ENCODE results near the gene KMT2B. TPM values are rescaled to one million over a fixed set of nuclear protein-coding genes. Genes with fewer than 3 reads are reported as not detected.

KMT2B gene
- total RNA-seq, 4 donors from 2014 or later = 5.0 to 60.8 (median 16.8) TPM

DNA sequence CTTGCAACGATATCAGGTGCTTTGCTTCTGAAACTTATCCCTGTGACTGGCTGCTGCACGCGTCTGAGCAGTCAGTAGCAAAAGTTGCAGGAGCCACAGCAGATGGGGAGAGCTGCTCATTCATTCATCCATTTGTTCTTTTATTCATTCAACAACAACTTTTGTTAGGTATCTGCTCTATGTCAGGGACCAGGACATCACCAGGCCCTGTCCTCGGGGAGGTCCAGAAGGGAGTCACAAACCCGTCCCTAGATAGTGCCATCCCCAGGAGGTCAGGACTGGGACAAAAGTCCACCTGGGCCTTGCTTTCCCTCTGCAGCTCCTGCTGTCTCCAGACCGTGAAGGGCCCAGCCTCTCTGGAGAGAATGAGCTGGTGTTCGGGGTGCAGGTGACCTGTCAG is 60.2 kb downstream of the KMT2B start:
- Histone ChIP-seq H3K27ac (no peak overlapping the region), H3K9me3 (no peaks in the 10 kb centered on the region), H3K4me3 (no peak overlapping the region), H3K4me1 (peaks cover 0 to 6% of the 10 kb centered on the region in 2 donors), H3K36me3 (no peaks in the 10 kb centered on the region), H3K27me3 (no peaks in the 10 kb centered on the region)
- no peak for TF ChIP-seq POLR2A (IDR thresholded peaks at IDR 0.05)
- TF ChIP-seq, protein P1, sequence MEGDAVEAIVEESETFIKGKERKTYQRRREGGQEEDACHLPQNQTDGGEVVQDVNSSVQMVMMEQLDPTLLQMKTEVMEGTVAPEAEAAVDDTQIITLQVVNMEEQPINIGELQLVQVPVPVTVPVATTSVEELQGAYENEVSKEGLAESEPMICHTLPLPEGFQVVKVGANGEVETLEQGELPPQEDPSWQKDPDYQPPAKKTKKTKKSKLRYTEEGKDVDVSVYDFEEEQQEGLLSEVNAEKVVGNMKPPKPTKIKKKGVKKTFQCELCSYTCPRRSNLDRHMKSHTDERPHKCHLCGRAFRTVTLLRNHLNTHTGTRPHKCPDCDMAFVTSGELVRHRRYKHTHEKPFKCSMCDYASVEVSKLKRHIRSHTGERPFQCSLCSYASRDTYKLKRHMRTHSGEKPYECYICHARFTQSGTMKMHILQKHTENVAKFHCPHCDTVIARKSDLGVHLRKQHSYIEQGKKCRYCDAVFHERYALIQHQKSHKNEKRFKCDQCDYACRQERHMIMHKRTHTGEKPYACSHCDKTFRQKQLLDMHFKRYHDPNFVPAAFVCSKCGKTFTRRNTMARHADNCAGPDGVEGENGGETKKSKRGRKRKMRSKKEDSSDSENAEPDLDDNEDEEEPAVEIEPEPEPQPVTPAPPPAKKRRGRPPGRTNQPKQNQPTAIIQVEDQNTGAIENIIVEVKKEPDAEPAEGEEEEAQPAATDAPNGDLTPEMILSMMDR (IDR thresholded peaks at IDR 0.05) = no peak
- DNase-seq = no peak
- intact Hi-C loops (cut with DNase I; ENCODE audit: low total_unique reads) = no loop called here

DNA sequence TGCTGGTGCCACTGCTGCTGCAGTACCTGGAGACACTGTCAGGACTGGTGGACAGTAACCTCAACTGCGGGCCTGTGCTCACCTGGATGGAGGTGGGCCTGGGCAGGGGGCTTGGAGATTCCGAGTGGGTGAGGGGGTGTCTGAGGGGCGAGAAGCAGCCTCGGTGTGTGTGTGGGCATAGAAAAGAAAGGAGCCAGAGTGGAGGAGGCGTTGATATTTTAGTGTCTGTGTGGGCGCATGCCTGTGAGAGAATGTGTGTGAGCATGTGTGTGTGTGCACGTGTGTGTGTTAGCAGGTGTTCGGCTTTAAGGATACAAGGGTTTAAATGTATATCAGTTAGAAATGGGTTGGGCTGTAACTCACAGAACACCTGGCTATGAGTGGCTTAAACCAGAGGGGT is 61.2 kb downstream of the KMT2B start:
- no peak for DNase-seq
- no peak overlapping the region for H3K4me3 ChIP-seq
- H3K27me3 ChIP-seq = no peaks in the 10 kb centered on the region
- H3K9me3 ChIP-seq = no peaks in the 10 kb centered on the region
- no peak overlapping the region for H3K27ac ChIP-seq
- no peaks in the 10 kb centered on the region for H3K36me3 ChIP-seq
- intact Hi-C loops (cut with DNase I; ENCODE audit: low total_unique reads) = no loop called here
- H3K4me1 ChIP-seq = peaks cover 0 to 6% of the 10 kb centered on the region in 2 donors
- no peak for TF ChIP-seq POLR2A (IDR thresholded peaks at IDR 0.05)
- TF ChIP-seq, protein P1 (IDR thresholded peaks at IDR 0.05) = no peak

DNA sequence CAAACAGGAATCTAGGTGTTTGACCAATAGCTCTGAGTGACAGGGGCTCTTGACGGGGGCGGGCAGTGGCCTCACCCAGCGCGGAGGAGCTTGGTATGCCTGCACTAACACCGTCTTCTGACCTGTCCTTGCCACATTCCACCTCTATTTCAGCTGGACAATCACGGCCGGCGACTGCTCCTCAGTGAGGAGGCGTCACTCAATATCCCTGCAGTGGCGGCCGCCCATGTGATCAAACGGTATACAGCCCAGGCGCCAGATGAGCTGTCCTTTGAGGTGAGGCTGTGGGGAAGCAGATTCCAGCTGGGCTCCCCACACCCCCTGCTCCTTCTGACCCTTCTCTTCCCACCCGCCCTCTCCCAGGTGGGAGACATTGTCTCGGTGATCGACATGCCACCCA is 62.3 kb downstream of the KMT2B start:
- H3K27me3 ChIP-seq = no peaks in the 10 kb centered on the region
- no peak for DNase-seq
- H3K36me3 ChIP-seq = no peaks in the 10 kb centered on the region
- H3K27ac ChIP-seq = no peak overlapping the region
- TF ChIP-seq, protein P1 (IDR thresholded peaks at IDR 0.05) = no peak
- TF ChIP-seq POLR2A (IDR thresholded peaks at IDR 0.05) = no peak
- no peaks in the 10 kb centered on the region for H3K4me1 ChIP-seq
- intact Hi-C loops (cut with DNase I; ENCODE audit: low total_unique reads) = loop anchor here (10.0 kb wide), 1 partner anchor 155 kb away; the partner anchor contains the start of gene LRFN3
- no peaks in the 10 kb centered on the region for H3K9me3 ChIP-seq
- H3K4me3 ChIP-seq = no peak overlapping the region

DNA sequence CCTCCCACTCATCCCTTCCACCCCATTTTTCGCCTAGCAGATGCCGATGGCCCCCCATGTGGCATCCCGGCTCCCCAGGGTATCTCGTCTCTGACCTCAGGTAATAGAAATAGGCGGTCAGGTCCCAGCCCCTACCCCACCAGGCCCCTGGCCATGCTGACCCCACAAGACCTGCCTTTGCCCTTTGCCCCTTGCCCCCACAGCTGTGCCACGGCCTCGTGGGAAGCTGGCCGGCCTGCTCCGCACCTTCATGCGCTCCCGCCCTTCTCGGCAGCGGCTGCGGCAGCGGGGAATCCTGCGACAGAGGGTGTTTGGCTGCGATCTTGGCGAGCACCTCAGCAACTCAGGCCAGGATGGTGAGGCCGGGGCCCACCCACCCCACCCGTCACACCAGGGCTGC is 62.9 kb downstream of the KMT2B start:
- Histone ChIP-seq H3K4me1 (no peaks in the 10 kb centered on the region), H3K4me3 (no peak overlapping the region), H3K27me3 (no peaks in the 10 kb centered on the region), H3K27ac (no peak overlapping the region), H3K36me3 (no peaks in the 10 kb centered on the region), H3K9me3 (no peaks in the 10 kb centered on the region)
- intact Hi-C loops (cut with DNase I; ENCODE audit: low total_unique reads) = loop anchor here (10.0 kb wide), 1 partner anchor 154 kb away; the partner anchor contains the start of gene LRFN3
- no peak for DNase-seq
- TF ChIP-seq, protein P1 (IDR thresholded peaks at IDR 0.05) = no peak
- no peak for TF ChIP-seq POLR2A (IDR thresholded peaks at IDR 0.05)

DNA sequence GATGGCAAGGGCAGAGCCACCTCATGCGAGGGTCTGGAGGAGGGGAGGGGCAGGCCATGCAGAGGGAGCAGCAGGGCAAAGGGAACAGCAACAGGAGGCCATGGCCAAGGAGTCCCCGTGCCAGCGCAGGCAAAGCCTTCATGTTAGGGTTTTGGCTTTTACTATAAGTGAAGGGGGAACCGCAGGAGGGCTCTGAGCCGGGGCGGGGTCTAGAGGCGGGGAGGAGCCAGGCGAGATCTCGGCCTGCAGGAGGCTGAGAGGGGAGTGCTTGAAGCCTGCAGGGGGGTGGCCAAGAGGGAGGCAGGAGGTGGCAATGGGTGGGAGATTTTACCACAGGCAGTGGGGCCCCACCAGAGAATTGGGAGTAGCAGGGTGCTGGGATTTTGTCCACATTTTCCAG is 63.8 kb downstream of the KMT2B start:
- Histone ChIP-seq H3K27ac (no peak overlapping the region), H3K4me1 (no peaks in the 10 kb centered on the region), H3K9me3 (no peaks in the 10 kb centered on the region), H3K36me3 (no peaks in the 10 kb centered on the region), H3K4me3 (no peak overlapping the region), H3K27me3 (no peaks in the 10 kb centered on the region)
- intact Hi-C loops (cut with DNase I; ENCODE audit: low total_unique reads) = loop anchor here (10.0 kb wide), 1 partner anchor 153 kb away; the partner anchor contains the start of gene LRFN3
- TF ChIP-seq, protein P1 (IDR thresholded peaks at IDR 0.05) = no peak
- TF ChIP-seq POLR2A (IDR thresholded peaks at IDR 0.05) = no peak
- DNase-seq = no peak

Data from uterus (tissue), 4 donors.